Measurements from ENCODE around the gene SPATA31C1.

DNA sequence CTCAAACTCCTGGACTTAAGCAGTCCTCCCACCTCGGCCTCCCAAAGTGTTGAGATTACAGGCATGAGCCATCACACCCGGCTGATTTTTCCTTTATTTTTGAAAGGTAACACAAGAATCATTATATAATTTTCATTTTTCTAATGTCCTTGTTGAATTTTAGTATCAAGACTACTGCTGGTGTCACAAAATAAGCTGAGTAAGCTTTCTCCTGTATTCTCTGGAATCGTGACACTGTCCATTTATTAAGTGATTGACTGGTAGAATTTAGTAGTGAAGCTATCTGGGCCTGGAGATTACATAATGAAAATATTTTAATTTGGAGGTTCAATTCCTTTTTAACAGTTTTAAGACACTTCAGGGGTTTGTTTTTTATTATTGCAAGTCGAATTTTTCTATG lies 47.1 kb downstream of the SPATA31C1 start:
- no peak for TF ChIP-seq ZC3H11A (IDR thresholded peaks at IDR 0.05)
- no peak for TF ChIP-seq JUN (IDR thresholded peaks at IDR 0.05)
- TF ChIP-seq, protein P1, sequence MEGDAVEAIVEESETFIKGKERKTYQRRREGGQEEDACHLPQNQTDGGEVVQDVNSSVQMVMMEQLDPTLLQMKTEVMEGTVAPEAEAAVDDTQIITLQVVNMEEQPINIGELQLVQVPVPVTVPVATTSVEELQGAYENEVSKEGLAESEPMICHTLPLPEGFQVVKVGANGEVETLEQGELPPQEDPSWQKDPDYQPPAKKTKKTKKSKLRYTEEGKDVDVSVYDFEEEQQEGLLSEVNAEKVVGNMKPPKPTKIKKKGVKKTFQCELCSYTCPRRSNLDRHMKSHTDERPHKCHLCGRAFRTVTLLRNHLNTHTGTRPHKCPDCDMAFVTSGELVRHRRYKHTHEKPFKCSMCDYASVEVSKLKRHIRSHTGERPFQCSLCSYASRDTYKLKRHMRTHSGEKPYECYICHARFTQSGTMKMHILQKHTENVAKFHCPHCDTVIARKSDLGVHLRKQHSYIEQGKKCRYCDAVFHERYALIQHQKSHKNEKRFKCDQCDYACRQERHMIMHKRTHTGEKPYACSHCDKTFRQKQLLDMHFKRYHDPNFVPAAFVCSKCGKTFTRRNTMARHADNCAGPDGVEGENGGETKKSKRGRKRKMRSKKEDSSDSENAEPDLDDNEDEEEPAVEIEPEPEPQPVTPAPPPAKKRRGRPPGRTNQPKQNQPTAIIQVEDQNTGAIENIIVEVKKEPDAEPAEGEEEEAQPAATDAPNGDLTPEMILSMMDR (IDR thresholded peaks at IDR 0.05) = no peak
- TF ChIP-seq EHMT2 (IDR thresholded peaks at IDR 0.05; ENCODE audit: low read depth) = no peak
- TF ChIP-seq POLR2A (IDR thresholded peaks at IDR 0.05; ENCODE audit: low read length) = no peak

Measured in A549 (cell line).